ENCODE results near the gene CASKIN1.

CASKIN1 gene

DNA sequence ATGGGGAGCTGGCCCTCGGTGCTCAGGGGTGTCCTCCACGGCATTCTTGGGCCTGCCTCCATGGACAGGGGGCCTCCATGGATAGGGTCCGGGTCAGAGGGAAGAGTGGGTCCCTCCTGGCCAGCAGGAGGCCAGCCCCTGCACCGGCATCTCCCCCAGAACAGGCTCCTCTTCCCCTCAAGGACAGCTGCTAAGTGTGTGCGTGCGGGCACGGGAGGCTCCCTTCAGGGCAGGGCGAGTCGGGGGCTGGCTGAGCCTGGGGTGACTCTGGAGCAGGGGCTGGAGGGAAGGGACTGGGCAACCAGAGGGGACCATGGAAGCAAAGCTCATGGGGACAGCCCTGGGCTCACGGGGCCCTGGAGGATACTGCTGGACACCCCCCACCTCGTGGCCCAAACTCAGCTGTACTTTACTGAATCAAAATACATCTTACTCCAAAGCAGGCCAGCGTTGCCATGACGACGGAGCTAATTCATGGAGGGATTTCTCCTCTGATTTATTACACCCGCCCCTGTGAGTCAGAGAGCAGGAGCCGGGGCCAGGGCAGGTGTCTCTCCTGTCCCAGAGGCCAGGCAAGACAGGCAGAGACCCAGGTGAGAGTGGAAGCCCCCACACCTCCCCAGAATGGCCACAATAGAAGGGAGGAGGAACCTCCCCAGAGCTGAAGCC is 2.1 kb downstream of the CASKIN1 start:
- H3K4me3 ChIP-seq (ENCODE audit: low read depth, low read length): no peak overlapping the region

DNA sequence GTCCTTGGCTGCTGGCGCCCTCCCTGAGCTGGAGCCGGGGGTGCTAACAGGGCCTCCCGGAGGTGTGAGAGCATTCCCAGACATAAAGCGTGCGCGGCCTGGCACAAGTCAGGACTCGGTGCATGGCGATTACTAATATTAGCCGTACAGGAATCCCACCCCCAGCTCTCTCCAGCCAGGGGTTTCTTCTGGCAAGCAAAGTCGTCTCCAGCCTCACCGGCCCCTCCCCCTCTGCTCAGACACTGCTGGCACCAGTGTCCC is 5.0 kb downstream of the CASKIN1 start:
- no peak overlapping the region for H3K4me3 ChIP-seq (ENCODE audit: low read depth, low read length)

DNA sequence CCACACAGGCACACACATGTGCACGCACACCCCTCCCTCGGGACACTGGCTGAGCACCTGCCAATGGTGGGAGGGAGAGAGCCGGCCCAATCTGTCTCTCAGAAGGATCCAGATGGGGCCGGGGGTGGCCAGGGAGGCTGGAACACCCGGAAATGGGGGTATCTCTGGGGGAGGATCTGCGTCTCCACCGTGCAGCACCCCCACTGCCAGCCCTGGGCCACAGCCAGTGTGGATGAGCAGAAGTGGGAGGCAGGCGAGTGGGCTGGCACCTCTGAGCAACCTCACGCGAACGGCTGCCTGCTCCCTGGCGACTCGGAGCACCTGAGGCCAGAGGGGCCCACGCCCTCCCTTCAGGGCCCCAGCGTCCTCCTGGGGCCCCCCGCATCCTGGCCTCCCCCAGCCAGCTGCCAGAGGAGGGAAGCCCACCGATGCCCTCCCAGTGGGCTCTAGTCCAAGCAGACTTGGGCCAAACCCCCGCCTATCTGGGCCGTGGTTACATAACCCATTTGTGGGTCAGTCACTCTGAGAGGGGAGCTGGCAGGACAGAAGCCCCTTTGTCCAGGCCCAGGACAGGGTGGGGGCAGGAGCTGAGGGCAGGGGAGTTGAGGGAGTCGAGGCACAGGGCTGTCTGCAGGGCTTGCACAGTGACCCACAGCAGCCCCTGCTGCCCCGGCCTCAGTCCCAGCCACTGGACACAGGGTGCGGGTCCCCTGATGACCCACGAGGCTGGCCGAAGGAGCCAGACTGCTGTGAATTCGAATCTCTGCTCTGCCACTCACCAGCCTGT is 5.6 kb downstream of the CASKIN1 start:
- H3K4me3 ChIP-seq (ENCODE audit: low read depth, low read length): no peak overlapping the region

DNA sequence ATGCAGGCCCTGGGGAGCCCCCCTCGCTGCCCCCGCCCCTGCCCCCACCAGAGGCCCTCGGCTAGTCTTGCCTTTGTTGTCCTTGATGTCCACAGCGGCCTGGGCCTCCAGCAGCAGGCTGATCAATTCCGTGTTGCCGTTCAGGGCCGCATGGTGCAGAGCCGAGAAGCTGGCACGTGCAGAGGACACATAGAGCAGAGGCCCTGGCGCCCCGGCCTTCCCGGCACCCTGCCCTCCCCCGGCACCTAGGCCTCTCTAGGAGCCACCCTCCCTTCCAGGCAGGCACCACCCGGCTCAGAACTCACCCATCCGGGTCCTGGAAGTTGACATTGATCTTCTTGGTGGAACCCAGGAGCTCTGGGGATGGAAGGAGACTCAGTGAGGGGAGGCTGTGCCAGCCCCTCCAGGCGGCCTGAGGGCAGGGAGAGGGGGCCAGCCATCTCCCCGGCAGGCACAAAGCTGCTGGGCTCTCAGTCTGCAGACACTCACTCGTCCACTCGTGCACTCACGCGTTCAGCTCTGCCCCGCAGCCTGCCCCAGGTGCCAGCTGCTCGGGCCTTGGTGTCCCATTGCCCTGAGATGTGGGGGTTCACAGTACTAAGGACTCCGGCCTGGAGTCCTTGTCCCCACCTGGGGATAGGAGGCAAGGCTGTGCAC is 6.3 kb downstream of the CASKIN1 start:
- H3K4me3 ChIP-seq (ENCODE audit: low read depth, low read length): no peak overlapping the region

DNA sequence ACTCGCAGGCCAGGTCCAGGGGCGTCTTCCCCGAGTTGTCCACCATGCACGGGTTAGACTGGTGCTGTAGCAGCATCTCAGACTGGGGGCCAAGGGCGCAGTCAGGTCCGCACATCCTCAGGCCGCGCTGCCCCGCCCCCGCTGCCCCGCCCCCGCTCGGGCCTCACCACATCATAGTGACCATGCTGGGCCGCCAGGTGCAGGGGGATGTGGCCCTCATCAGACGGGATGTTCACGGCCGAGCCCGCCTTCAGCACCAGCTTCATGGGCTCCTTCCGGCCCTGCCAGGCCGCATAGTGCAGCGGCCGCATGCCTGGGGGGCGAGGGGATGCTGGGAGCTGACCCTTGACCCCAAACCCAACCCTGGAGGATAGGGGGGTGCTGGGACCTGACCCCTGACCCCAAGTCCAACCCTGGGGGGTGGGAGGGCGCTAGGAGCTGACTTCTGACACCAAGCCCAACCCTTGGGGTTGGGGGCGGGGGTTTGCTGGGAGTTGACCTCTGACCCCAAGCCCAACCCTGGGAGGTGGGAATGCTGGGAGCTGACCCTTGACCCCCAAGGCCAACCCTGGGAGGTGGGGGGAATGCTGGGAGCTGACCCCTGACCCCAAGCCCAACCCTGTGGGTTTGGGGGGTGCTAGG is 7.0 kb downstream of the CASKIN1 start:
- H3K4me3 ChIP-seq (ENCODE audit: low read depth, low read length): no peak overlapping the region

DNA sequence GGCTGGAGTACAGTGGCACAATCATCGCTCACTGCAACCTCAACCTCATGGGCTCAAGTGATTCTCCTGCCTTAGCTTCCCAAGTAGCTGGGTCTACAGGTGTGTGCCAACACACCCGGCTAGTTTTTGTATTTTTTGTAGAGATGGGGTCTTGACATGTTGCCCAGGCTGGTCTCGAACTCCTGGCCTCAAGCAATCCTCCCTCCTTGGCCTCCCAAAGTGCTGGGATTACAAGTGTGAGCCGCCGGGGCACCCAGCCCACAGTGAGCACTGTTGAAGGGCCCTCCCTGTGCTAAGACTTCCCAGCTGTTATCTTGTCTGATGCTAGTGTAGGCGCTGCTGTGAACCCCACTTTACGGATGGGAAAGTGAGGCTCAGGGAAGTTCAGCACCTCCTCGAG is 8.0 kb downstream of the CASKIN1 start:
- H3K4me3 ChIP-seq (ENCODE audit: low read depth, low read length): no peak overlapping the region

DNA sequence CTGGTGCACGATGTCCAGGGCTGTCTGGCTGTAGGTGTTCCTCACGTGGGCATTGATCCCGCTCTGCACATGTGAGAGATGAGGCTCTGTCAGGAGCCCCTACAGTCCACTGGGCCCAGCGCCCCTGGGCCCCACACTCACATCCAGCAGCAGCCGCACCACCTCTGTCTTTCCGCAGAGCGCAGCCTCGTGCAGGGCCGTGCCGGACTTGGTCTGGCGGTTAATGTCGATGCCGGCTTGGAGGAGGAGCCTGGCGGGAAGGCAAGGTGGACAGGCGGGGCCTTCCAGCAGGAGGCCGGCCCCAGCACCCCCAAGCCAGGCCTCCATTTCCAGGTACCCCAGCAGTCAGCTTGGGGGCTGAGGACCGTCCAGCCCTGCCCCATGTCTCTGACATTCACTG is 9.2 kb downstream of the CASKIN1 start:
- H3K4me3 ChIP-seq (ENCODE audit: low read depth, low read length): no peak overlapping the region

DNA sequence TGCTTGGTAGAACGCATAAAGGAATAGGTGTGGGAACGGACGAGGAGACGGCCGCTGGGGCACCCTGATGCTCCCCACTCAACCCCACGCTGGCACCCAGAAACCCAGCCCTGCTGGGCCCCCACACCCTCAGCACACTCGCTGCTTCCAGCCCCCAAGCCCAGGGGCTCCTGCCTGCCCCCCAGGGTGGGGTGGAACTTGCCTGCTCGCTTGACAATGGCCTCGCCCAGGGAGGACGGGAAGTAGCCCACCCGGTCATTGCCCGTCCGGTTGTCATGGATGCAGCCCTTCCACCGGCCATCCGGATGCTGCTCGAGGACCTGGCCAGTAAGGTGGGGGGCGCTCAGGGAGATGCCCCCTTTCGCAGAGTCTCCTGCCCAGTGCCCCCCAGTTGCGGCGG is 9.9 kb downstream of the CASKIN1 start:
- H3K4me3 ChIP-seq (ENCODE audit: low read depth, low read length): no peak overlapping the region

DNA sequence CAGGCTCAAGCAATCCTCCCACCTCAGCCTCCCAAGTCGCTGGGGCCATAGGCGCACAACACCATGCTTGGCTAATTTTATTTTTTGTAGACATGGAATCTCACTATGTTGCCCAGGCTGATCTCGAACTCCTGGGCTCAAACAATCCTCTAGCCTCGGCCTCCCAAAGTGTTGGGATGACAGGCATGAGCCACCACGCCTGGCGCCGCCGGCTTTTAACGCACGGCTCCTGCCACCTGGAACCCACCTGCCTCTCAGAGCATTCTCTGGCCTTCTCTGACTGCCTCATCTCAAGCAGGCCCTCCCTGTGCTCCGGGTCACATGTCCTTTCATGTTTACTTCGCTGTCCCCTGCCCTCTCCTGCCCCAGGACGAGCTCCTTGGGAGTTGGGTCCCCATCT is 10.3 kb downstream of the CASKIN1 start:
- H3K4me3 ChIP-seq (ENCODE audit: low read depth, low read length): no peak overlapping the region

DNA sequence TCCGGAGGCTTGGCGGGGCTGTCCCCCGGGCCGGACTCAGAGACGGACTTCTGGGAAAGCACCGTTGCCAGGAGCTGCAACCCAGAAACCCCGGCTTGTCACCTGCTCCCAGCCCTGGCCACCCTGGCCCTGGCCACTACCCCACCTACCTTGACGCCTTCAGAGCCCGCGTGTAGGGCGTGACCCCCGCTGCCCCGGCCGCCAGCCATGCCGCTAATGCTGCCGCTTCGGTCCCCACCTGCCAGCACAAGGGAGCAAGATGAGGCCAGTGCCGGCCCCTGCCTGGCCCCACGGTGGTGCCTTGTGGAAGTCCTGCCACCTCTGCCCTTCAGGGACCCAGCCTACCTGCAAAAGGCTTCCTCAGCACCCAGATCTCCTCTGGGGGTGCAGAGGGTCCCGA is 11.4 kb downstream of the CASKIN1 start:
- H3K4me3 ChIP-seq (ENCODE audit: low read depth, low read length): no peak overlapping the region

DNA sequence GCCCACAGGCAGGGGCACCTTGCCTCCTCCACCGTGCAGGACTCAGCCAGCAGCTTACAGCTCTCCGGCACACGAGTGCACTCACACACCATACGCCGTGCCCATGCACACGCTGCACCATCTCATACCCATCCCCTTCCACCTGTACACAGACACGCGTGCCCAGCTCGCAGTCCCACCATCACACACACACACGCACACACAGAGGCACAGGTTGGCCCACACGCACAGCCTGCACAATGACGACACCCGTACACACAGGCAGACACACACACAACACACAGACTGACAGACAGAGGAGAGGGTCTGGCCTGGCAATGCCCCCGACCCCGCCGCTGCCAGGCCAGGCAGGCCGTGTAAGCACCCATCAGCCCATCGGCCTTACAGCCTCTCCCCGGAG is 12.1 kb downstream of the CASKIN1 start:
- H3K4me3 ChIP-seq (ENCODE audit: low read depth, low read length): no peak overlapping the region

DNA sequence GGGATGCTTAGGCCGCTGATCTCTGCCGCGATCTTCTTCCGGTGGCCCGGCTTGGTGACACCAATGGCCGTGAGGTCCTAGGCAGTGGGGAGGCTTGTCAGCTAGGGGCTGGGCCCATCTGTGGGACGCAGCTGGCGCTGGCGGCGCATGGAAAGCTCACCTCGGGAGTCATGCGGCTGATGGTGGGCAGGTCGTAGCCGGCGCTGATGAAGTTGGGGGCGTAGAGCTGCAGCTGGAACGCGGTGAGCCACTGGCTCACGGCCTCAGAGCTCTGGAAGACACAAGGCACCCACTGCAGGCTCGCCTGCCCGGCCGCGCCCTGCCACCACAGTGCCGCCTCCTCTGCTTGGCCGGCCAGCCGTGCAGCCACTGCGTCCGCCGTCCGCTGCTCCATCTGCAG is 12.7 kb downstream of the CASKIN1 start:
- H3K4me3 ChIP-seq (ENCODE audit: low read depth, low read length): no peak overlapping the region

DNA sequence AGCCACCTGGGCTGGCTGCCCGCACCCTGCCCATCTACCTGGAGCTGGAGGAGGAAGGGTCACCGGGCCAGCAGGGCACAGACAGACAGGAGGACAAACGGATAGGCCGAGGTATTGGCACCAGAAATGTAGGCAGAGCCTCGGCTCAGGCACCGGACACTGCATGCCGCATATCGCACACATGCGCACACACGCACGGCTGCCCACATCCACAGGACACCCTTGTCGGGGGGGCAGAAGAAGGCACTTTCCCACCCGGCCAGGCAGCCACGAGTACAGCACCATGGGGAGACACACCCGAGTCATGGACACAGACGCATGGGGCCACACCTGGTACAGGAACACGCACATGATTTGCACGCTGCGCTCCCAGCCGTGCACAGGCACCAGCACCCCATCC is 14.5 kb downstream of the CASKIN1 start:
- no peak overlapping the region for H3K4me3 ChIP-seq (ENCODE audit: low read depth, low read length)

DNA sequence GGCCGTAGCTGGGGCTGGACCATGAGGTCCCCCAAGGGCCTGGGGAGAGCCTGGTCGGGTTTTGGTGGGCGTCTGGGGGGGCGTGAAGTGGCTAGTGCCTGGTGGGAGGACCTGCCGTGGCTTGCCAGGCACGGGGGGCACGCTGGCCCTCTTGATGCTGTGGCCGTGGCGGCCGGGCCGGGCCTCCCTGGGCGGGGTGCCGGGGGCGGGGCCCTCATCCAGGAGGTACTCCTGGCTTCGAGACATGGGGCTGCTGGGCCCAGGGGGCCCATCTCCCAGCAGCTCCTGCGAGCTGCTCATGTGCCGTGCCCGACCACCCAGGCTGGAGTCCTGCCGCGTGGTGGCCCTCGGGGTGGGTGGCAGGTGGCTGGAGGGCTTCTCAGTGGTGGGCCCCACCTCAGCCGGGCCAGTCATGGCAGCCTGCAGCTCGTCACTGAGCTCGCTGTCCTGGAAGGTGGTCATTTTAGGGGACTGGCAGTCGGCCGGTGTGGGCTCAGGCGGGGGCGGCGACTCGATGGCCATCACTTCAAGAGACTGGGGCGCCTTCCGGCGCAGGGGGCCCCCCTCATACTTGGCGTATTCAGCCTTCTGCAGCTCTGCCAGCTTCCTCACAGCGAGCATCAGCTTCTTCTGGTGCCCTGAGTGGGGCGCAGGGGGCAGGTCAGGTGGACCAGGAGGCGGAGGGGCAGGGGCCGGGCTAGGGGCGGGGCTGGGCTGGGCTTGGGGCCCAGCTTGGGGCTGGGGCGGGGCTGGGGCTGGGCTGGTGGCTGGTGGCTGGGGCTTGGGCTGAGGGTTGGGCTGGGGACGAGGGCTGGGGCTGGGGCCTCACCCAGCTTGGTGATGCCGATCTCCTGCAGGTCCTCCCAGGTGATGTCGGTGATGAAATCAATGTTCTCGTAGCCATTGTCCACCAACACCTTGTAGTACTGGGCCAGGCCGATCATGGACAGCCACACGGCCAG is 15.2 kb downstream of the CASKIN1 start:
- no peak overlapping the region for H3K4me3 ChIP-seq (ENCODE audit: low read depth, low read length)

DNA sequence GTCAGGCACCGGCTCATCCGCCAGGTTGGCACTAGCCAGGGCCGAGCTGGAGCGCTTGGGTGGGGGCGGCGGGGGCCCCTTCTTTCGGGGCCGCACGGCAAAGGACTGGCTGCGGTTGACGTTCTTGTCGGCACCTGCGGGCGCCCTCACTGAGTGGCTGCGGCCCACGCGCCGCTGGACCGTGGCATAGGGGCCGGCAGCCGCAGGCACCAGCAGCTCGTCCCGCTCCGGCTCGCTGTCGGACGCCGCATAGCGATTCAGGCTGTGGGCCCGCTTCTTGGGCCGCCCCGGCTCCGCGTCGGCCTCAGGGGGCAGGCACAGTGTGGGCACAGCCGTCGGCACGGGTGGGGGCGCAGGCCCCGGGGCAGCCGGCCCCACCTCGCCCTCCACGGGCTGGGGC is 15.9 kb downstream of the CASKIN1 start:
- no peak overlapping the region for H3K4me3 ChIP-seq (ENCODE audit: low read depth, low read length)

DNA sequence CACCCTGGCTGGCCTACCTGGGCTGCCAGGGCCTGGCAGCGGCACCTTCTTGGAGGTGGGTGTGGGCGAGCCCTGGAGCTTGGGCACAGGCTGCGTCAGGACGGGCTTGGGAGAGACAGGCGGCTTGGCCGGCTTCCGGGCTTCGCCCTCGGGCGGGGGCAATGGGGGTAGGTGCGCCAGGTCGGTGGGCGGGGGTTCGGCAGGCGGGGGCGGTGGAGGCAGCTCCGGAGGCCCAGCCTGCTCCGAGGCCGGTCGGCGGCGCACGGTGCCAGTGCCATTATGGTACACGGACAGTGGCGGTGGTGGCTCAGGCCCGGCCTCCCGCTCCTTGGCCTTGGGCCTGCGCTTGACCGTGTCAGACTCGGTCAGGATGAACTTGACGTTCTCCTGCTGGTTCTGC is 16.8 kb downstream of the CASKIN1 start:
- H3K4me3 ChIP-seq (ENCODE audit: low read depth, low read length): no peak overlapping the region

DNA sequence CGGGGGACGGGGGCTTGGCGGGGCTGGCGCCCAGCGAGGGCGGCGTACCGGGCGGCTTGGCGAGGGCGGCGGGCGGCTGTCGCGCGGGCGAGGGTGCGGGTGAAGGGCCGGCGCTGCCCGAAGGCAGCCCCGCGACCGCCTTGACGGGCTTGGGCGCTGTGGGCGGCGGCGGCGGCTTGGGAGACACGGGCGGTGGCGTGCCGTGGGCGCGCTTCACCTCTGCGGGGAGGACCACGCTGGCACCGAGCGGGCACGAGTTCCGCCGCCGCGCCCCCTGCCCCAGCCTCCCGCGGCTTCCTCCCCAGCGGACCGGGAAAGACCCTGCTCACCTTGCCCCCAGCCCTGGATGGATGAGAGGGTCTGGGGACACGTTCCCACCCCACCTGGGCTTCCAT is 17.3 kb downstream of the CASKIN1 start:
- no peak overlapping the region for H3K4me3 ChIP-seq (ENCODE audit: low read depth, low read length)

DNA sequence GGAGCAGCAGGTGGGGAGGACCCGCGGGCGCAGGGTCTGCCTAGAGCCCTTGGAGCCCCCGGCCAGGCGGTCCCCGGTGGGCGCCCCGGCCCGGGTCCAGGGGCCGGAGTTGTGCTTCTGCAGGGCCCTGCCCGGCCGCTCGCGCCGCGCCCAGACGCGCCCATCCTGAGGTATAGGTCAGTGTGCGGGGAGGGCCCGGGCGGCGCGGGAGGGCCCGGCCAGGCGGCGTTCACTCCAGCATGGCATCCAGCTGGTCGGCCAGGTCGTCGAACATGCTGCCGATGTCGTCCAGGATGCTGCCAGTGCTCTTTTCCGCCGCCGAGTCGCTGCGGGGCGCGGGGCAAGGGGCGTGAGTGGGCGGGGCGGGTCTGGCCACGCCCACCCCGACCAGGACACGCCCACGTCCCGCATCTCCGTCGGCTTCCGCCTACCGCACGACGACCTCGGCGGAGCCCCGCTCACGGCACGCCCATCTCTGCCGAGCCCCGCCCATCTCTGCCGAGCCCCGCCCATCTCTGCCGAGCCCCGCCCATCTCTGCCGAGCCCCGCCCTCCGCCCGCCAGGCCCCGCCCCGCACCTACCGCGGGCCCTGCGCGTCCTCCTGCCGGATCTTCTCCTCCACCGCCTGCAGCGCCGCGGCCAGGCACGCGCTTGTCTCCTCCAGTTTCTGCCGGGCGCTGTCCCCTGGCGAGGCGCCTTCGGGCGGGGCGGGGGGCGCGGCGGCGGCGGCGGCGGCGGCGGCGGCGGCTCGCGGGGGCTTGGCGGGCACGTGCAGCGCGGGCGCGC is 17.9 kb downstream of the CASKIN1 start:
- no peak overlapping the region for H3K4me3 ChIP-seq (ENCODE audit: low read depth, low read length)

DNA sequence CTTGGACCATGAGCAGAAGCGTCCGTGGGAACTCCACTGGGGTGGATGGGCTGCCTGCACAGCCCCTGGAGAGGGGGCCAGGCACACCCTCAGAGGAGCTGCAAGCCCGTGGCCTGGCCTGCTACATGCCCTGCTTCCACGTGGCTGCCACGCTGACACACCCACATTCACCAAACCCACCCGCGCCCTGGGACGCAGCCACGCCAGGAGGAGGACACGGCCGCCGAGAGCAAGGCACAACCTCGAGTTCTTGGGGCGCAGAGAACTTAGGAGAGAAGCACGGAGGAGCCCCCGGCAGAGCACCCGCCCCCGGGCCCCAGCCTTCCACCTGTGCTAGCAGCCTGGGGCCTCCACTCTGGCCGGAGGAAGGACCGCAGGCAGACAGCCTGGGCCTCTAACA is 18.8 kb downstream of the CASKIN1 start:
- no peak overlapping the region for H3K4me3 ChIP-seq (ENCODE audit: low read depth, low read length)

DNA sequence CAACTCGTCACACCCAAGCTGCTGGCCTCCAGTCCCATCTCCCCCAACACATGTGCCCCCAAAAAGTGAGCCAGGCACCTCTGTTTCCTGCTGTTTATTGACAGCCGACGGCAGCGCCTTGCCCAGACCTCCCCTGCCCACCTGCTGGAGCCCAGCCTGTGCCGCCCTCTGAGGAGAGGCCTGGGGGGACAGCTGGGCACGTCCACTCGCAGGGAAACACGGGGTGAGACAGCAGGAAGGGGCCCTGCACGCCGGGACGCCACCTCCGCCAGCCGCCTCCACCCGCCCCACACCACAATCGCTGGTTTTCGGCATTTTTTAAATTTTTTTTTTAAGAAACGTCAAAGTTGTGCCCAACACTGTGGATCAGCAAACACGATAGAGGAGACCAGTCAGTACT is 19.3 kb downstream of the CASKIN1 start:
- H3K4me3 ChIP-seq (ENCODE audit: low read depth, low read length): no peak overlapping the region

All from iPS-11a (cell line).